Cardiac muscle cell (in vitro differentiated cells and primary cell): ENCODE measurements around the gene ACADSB. TPM values are rescaled to one million over a fixed set of nuclear protein-coding genes. Genes with fewer than 3 reads are reported as not detected.

ENCODE experiments used
- DNase-seq, 2 donors: peaks; one replicate each; pipeline versions ENCODE4 v3.0.0 to v3.0.0-alpha.2; 2010 to 2017; ENCODE audit warnings: low read depth in 1 of 2, low spot score in 1 of 2
- H3K27ac ChIP-seq: fragments of 200-600 bp; sonication (generic); 2 replicates; pipeline ENCODE4 v1.5.1; 2016
- H3K27me3 ChIP-seq: fragments of 200-600 bp; sonication (generic); 2 replicates; pipeline ENCODE4 v1.6.0; 2016; ENCODE audit warnings: control low read depth
- H3K36me3 ChIP-seq: fragments of 200-600 bp; sonication (generic); 2 replicates; pipeline ENCODE4 v1.5.1; 2016; ENCODE audit warnings: control low read depth
- H3K4me1 ChIP-seq: fragments of 200-600 bp; sonication (generic); 2 replicates; pipeline ENCODE4 v1.8.1; 2017; ENCODE audit warnings: low read depth, mild to moderate bottlenecking, mixed run types
- H3K4me3 ChIP-seq: fragments of 200-600 bp; sonication (generic); 2 replicates; pipeline ENCODE4 v1.5.1; 2016; ENCODE audit warnings: mild to moderate bottlenecking
- H3K9me3 ChIP-seq: fragments of 200-600 bp; sonication (generic); 2 replicates; pipeline ENCODE4 v1.5.1; 2017; ENCODE audit warnings: low read depth, mild to moderate bottlenecking, control low read depth
- polyA plus RNA-seq: library from polyadenylated mRNA; unstranded; fragments of >200 nt; fragmentation: Nextera tagmentation; extraction: Ambion mirVana; gene quantifications from 2 replicates; pipeline ENCODE4 v1.2.1, GENCODE V29; 2016
- total RNA-seq: library from RNA; depleted of rRNA; stranded (reverse); fragments of >200 nt; gene quantifications from 2 replicates; pipeline ENCODE4 v1.2.3, GENCODE V29; 2016
- TF ChIP-seq, protein P1 (sequence below): IDR thresholded peaks from 2 replicates; pipeline ENCODE4 v1.5.1; 2012; ENCODE audit warnings: low read depth, mild to moderate bottlenecking, low read length

Gene ACADSB
- total and polyA plus RNA-seq, 2 experiments from 2014 or later, result 14.3 to 16.0 TPM

GRCh38 chr10:122974543-122975064, 34.2 kb upstream of the ACADSB start:
- no peaks in the 10 kb centered on the region for H3K27me3 ChIP-seq
- DNase-seq, result no peak
- no peaks in the 10 kb centered on the region for H3K36me3 ChIP-seq
- no peak overlapping the region for H3K4me3 ChIP-seq
- TF ChIP-seq, protein P1, sequence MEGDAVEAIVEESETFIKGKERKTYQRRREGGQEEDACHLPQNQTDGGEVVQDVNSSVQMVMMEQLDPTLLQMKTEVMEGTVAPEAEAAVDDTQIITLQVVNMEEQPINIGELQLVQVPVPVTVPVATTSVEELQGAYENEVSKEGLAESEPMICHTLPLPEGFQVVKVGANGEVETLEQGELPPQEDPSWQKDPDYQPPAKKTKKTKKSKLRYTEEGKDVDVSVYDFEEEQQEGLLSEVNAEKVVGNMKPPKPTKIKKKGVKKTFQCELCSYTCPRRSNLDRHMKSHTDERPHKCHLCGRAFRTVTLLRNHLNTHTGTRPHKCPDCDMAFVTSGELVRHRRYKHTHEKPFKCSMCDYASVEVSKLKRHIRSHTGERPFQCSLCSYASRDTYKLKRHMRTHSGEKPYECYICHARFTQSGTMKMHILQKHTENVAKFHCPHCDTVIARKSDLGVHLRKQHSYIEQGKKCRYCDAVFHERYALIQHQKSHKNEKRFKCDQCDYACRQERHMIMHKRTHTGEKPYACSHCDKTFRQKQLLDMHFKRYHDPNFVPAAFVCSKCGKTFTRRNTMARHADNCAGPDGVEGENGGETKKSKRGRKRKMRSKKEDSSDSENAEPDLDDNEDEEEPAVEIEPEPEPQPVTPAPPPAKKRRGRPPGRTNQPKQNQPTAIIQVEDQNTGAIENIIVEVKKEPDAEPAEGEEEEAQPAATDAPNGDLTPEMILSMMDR, result no peak
- H3K27ac ChIP-seq, result no peak overlapping the region
- H3K4me1 ChIP-seq, result no peaks in the 10 kb centered on the region
- H3K9me3 ChIP-seq, result no peaks in the 10 kb centered on the region

DNA sequence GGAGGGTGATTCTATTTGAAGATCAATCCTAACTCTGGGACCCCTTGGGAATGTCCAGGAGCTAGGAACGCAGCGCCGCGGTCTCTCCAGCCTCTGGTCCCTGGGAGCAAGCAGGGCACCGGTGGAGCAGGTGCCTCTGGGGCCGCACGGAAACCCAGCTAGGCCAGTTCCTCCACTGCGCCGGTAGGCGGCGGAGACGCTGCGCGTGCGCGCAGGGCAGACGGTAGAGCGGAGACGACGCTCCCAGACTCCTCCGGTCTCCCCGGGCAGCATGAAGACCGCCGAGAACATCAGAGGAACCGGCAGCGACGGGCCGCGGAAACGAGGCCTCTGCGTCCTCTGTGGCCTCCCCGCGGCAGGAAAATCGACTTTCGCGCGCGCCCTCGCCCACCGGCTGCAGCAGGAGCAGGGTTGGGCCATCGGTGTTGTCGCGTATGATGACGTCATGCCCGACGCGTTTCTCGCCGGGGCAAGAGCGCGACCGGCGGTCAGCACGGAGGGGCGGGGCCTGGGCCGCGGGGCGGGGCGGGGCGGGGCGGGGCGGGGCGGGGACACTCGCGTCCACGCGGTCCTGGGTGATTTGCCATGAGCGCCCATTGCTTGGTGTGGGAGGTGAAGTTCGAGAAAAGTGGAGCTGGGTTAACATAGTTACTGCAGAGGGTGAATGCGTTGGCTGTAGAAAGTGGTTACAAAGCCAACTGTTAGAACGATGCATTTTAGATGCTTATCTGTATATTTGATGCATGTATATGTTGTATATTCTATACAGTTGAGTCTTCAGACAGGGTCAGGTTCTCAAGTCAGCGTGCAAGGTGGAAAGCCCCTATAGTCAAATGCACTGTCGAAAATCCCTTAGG, 28.4 kb upstream of the ACADSB start, which contains the start of gene PSTK:
TSS of gene PSTK (plus strand) at position 193 of the 857 bp plus-strand sequence. CDS start at position 272, 79 bp downstream.
- TF ChIP-seq, protein P1, result peak; percentile 89
- H3K36me3 ChIP-seq, result no peaks in the 10 kb centered on the region
- DNase-seq, result peak; percentile 92 to 95
- H3K27me3 ChIP-seq, result no peaks in the 10 kb centered on the region
- no peaks in the 10 kb centered on the region for H3K4me1 ChIP-seq
- H3K27ac ChIP-seq, result peak within 1 kb of the TSS; percentile 96
- H3K4me3 ChIP-seq, result peak within 1 kb of the TSS; percentile 74
- H3K9me3 ChIP-seq, result no peaks in the 10 kb centered on the region

- Histone ChIP-seq H3K9me3 (no peaks in the 10 kb centered on the region), H3K4me3 (peak overlapping the region; percentile 74), H3K4me1 (no peaks in the 10 kb centered on the region), H3K27ac (no peak overlapping the region), H3K36me3 (no peaks in the 10 kb centered on the region), H3K27me3 (no peaks in the 10 kb centered on the region)
- peak; percentile 24 to 54 for DNase-seq
- TF ChIP-seq, protein P1, result peak; percentile 48
These were observed 27.7 kb upstream of the ACADSB start for GRCh38 chr10:122981066-122981464.

GRCh38 chr10:122983898-122984297, 24.9 kb upstream of the ACADSB start:
- H3K4me3 ChIP-seq, result no peak overlapping the region
- no peaks in the 10 kb centered on the region for H3K4me1 ChIP-seq
- H3K27ac ChIP-seq, result no peak overlapping the region
- DNase-seq, result no peak
- no peaks in the 10 kb centered on the region for H3K9me3 ChIP-seq
- H3K27me3 ChIP-seq, result no peaks in the 10 kb centered on the region
- TF ChIP-seq, protein P1, result no peak
- no peaks in the 10 kb centered on the region for H3K36me3 ChIP-seq

- TF ChIP-seq, protein P1, result no peak
- Histone ChIP-seq H3K36me3 (no peaks in the 10 kb centered on the region), H3K4me3 (no peak overlapping the region), H3K4me1 (no peaks in the 10 kb centered on the region), H3K9me3 (no peaks in the 10 kb centered on the region), H3K27me3 (no peaks in the 10 kb centered on the region), H3K27ac (no peak overlapping the region)
- DNase-seq, result no peak
These were observed 24.1 kb upstream of the ACADSB start for GRCh38 chr10:122984708-122985107.
